Fibroblast of peridontal ligament (primary cell): Measurements from ENCODE around the gene TBXA2R.

Source experiments
- DNase-seq: peaks from one replicate; pipeline ENCODE4 v3.0.0-alpha.2; 2010; ENCODE audit errors: extremely low read depth

TBXA2R gene

DNA sequence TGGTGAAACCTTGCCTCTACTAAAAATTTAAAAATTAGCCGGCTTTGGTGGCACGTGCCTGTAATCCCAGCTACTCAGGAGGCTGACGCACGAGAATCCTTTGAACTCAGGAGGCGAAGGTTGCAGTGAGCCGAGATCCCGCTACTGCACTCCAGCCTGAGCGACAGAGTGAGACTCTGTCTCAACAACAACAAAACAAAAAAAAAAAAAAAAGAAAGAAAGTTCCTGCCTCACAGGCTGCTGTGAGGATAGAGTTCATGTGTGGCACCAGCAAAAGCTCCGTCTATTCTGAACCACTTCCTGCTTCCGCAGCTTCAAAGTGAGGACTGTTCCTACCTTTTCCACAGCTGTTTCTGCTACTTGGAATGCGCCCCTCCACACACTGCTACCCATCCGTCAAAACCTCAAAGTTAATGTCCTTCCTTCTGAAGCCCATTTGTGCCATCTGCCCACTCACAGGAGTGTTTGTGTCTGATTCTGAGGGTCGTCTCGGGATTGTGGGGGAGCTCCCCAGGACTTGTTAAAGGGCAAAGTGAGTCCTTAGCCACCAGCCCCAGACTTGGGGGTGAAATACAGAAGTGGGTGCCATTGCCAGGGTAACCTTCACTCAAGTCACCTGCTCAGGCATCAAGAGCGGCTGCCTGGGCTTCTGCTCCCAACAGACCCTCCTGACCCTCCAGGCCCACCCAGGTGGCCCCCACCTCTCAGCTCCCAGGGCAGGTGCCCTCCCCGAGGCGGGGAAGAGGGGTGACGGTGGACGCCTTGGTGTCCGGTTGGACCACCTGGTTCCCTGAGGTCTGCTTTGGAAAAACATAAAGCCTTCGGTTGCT is 52.2 kb downstream of the TBXA2R start:
- DNase-seq = no peak

DNA sequence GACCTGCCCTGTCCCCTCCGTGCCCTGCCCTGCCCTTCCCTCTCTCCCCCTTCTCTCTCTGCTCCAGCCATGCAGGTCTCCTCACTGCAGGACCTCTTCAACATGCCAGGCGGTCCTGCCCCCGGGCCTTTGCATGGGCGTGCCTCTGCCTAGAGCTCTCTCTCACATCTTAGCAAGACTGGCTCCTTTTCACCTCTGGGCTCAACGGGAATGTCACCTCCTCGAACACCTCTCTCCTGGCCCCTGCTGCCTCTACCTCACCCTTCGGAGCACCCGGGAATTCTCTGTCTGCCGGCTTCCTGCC is 54.9 kb downstream of the TBXA2R start:
- no peak for DNase-seq

DNA sequence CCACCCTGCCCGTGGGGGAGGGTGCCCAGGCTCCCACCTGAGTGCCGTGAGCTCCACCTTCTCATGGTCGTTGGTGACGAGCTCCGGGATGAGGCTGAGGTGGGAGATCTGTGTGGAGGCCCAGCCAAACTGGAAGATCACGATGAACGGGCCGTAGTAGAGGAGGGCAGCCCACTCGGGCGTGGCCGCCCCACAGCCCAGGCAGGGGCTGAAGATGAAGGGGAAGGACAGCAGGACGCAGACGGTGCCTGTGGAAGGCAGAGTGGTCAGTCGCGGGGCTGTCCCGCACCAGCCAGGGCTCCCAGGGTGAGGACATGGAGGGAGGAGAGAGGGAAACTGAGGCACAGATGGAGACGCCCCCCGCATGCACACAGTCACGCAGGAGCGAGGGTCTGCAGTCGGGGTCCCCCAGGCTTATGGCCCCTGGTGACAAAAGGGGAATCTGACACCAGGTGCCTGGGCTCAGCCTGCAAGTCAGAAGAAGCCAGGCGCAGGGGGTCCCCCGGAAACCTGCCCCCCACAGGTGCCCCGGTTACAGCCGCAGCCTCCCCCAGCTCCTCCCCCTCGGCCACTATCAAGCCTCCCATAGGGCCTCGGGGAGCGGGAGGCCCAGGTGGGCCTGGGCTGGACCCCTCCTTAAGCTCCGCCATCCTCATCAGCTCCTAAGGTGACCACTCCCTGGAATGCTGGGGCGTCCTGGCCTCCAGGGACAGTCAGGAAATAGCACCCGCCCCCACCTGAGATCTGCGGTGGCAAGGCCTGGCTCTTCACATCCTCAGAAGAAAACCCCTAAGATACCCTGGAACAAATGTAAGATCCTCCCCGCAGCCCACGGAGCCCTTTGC is 55.5 kb downstream of the TBXA2R start:
- DNase-seq = no peak

DNA sequence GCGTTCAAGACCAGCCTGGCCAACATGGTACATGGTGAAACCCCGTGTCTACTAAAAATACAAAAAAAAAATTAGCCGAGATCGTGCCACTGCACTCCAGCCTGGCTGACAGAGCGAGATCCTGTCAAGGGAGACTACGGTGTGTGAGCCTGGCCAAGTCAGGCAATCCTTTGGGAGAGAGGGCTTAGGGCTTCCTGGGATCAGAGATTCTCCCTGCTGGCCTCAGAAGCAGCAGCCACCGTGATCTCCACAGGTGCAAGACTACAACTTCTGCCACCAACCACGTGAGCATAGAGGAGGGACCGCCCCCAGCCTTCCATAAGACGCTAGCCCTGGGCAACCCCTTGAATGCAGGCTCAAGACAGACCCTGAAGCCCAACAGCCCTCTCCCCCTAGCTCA is 56.9 kb downstream of the TBXA2R start:
- no peak for DNase-seq

DNA sequence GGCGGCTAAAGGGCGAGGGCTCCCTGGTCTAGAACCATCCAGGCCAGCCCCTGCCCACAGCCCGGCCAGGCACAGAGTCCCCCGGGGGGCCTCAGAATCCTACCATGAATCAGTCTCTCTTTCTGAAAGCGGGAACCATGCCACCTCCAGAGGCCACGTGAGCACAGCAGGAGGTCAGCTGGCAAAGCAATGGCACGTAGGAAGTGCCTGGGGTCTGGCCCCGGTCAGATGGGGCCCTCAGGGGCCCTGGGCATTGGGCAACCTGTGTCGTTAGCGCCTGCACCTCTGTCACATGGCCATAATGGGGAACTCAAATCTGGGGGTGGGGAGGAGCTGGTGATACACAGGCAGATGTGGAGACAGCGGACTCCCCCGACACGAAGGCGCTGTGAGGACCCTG is 58.1 kb downstream of the TBXA2R start:
- DNase-seq = no peak

DNA sequence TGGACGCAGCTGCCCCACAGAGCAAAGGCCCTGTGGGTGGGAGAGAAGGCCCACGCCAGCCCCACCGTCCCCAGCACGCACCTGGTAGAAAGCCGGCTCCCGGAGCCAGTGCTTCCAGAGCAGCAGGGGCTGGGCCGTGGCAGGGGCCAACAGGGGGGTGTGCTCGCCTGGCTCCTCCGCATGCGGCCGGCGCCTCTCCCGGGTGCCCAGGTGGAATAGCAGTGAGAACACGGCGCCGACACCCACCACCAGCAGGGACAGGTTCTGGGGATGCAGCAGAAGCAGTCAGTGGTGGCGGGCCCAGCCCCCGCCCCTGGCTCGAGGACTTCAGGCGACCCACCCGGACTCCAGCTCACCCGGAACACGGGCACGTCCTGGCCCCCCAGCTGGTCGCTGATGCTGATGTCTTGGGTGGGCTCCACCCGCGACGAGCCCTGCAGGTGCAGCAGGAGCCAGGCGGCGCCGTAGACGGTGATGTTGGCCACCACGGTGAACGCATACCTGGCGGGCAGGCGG is 58.9 kb downstream of the TBXA2R start:
- no peak for DNase-seq

DNA sequence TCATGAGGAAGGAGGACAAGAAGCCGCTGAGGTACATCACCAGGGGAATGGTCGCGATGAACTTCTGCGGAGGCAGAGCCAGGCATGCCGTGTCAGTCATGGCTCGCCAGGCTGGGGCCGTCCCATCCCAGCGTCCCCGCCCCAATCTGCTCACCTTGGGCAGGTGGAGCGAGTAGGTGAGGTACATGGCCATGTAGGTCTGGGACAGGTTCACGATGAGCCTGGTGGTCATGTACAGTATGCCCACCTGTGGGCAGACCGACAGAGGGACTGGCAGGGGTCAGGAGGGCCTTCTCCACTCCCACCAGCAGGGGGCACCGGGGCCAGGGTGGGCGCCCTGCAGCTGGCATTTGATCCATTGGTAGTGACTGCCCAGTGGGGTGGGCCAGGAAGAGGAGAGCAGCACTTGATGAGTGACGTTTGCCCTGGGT is 59.4 kb downstream of the TBXA2R start:
- no peak for DNase-seq

DNA sequence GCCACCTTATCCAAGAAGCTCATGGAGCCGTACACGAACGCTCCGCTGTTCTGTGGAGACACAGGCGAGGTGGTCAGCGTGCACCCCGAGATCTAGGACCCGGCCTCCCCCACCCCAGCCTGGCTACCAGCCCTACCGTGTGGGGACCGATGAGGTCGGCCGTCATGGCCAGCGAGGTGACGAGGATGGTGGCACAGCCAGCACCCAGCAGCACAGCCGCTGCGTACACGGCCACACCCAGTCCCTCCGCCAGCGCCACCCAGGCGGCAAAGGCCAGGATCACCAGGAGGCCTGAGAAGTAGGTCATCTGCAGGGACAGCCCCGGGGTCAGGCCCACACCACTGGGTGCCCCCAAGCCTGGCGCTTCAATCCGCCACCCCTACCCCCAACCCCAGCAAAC is 60.6 kb downstream of the TBXA2R start:
- DNase-seq = no peak

DNA sequence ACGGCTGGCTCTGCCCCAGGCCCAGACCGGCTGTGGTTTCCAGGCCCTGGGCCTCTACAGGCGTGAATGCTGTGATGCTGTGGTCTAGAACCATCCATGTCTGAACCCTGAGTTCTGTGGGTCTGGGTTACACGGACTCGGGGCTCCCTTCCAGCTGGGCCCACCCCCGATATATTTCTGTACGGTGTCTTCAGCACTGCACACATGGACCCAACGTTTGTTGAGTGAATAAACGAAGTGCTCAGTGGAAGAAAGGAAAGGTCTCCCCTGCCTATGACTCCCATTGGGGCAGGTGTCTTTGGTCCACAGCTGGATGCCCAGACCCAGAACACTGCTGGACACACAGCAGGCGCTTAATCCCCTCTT is 61.0 kb downstream of the TBXA2R start:
- no peak for DNase-seq

DNA sequence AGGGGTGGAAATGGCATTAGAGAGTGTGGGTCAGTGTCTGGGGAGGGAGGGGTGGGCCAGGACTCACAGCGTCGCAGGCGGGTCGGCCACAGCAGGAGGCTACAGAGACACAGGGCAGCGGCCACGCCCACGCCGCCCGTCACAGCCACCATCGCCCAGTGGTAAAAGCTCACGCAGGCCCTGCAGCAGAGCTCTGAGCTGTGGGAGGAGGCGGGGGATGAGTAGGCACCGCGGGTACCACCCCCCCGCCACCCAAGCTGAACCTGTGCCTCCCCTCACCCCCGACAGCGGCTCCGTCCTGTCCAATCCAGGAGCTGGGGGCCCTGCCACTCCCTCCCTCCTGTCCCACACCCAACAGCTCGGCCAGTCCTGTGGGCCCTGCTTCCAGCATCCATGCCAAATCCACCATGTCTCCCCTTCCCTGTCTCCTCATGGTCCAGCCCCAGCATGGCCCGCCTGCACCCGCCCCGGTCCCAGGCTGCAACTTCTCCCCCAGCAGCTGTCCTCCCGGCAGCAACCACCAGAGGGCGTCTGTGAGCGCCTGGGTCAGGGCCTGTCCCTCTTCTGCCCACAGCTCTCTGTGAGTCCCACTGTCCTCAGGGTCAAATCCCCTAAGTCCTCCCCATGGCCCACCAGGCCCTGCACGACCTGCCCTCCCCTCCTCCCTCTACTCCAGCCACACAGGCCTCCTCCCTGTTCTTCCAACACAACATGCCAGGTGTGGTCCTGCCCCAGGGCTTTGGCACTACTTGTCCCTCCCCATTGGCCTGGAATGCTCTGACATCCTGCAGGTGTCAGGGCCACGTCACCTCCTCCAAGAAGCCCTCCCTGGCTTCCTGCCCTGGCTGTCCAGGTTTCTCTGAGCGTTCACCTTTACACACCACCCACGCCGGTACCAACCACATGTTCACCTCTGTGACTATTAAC is 61.7 kb downstream of the TBXA2R start:
- peak; percentile 37 for DNase-seq
